Parathyroid adenoma (tissue), 2 donors: Measurements from ENCODE around the gene GALNT16.
"Not testable (repeated sequence)": the region's sequence is repeated elsewhere in the genome, so short reads cannot be mapped to it uniquely, and the experiment has no call there.

Source experiments
- H2AFZ ChIP-seq: fragments of 300-600 bp; sonication (generic); one replicate; pipeline ENCODE4 v1.7.0; 2017; ENCODE audit warnings: antibody characterized with exemption, mild to moderate bottlenecking
- H3K27ac ChIP-seq: fragments of 300-600 bp; sonication (generic); one replicate; pipeline ENCODE4 v1.7.0; 2017
- H3K27me3 ChIP-seq: fragments of 300-600 bp; sonication (generic); one replicate; pipeline ENCODE4 v1.7.0; 2017; ENCODE audit warnings: low read length; ENCODE audit not compliant: control insufficient read depth, insufficient read depth
- H3K36me3 ChIP-seq: fragments of 300-600 bp; sonication (generic); one replicate; pipeline ENCODE4 v1.7.0; 2017; ENCODE audit warnings: low read length; ENCODE audit not compliant: control insufficient read depth, insufficient read depth
- H3K4me1 ChIP-seq: fragments of 300-600 bp; sonication (generic); one replicate; pipeline ENCODE4 v1.7.0; 2017; ENCODE audit warnings: control low read depth
- H3K4me2 ChIP-seq: fragments of 300-600 bp; sonication (generic); one replicate; pipeline ENCODE4 v1.7.0; 2017; ENCODE audit warnings: low read length
- H3K4me3 ChIP-seq: fragments of 300-600 bp; sonication (generic); one replicate; pipeline ENCODE4 v1.7.0; 2017; ENCODE audit warnings: low read depth, low read length
- H3K79me2 ChIP-seq: fragments of 300-600 bp; sonication (generic); one replicate; pipeline ENCODE4 v1.7.0; 2017; ENCODE audit warnings: control low read depth
- H3K9ac ChIP-seq: fragments of 300-600 bp; sonication (generic); one replicate; pipeline ENCODE4 v1.7.0; 2017; ENCODE audit warnings: mild to moderate bottlenecking
- H3K9me3 ChIP-seq: fragments of 300-600 bp; sonication (generic); one replicate; pipeline ENCODE4 v1.7.0; 2017; ENCODE audit warnings: low read length; ENCODE audit not compliant: control insufficient read depth
- TF ChIP-seq, protein P1 (sequence below): fragments of 300-600 bp; sonication (generic); IDR thresholded peaks from one replicate; pipeline ENCODE4 v1.7.0; 2017; ENCODE audit warnings: antibody characterized with exemption, mild to moderate bottlenecking
- donor health status: primary hyperparathyroidism.

The GALNT16 gene

DNA sequence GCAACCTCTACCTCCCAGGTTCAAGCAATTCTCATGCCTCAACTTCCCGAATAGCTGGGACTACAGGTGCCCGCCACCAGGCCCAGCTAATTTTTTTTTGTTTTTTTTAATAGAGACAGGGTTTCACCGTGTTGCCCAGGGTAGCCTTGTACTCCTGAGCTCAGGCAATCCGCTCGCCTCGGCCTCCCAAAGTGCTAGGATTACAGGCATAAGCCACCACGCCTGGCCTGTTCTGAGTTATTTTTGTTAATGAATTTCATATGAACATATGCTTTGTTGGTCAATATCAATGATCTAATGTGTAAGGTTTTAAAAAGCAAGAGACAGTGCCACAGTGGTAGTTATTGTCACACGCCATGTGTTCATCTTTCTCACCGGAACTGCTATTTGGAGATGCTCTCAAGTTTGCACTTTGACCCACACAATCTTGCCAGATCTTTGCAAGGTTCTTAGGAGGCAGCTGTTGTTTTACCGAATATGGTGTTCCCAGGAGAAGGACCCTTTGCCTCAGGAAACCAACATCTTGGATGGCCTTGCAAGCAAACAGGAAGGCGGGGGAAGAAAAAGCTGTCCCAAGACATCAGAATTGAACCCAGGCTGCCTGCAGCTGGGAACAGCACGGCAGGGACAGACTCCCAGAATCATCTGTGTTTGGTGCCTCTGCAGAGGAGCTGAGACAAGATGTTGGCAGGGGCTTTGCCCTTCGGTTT is 30.0 kb downstream of the GALNT16 start:
- Histone ChIP-seq H3K4me3 (no peak overlapping the region), H3K27me3 (no peaks in the 10 kb centered on the region), H3K36me3 (no peaks in the 10 kb centered on the region), H3K9ac (no peak overlapping the region), H3K9me3 (no peaks in the 10 kb centered on the region), H3K27ac (no peak overlapping the region), H3K79me2 (no peaks in the 10 kb centered on the region), H2AFZ (no peak overlapping the region), H3K4me1 (no peaks in the 10 kb centered on the region), H3K4me2 (no peak overlapping the region)
- TF ChIP-seq, protein P1, sequence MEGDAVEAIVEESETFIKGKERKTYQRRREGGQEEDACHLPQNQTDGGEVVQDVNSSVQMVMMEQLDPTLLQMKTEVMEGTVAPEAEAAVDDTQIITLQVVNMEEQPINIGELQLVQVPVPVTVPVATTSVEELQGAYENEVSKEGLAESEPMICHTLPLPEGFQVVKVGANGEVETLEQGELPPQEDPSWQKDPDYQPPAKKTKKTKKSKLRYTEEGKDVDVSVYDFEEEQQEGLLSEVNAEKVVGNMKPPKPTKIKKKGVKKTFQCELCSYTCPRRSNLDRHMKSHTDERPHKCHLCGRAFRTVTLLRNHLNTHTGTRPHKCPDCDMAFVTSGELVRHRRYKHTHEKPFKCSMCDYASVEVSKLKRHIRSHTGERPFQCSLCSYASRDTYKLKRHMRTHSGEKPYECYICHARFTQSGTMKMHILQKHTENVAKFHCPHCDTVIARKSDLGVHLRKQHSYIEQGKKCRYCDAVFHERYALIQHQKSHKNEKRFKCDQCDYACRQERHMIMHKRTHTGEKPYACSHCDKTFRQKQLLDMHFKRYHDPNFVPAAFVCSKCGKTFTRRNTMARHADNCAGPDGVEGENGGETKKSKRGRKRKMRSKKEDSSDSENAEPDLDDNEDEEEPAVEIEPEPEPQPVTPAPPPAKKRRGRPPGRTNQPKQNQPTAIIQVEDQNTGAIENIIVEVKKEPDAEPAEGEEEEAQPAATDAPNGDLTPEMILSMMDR: no peak

DNA sequence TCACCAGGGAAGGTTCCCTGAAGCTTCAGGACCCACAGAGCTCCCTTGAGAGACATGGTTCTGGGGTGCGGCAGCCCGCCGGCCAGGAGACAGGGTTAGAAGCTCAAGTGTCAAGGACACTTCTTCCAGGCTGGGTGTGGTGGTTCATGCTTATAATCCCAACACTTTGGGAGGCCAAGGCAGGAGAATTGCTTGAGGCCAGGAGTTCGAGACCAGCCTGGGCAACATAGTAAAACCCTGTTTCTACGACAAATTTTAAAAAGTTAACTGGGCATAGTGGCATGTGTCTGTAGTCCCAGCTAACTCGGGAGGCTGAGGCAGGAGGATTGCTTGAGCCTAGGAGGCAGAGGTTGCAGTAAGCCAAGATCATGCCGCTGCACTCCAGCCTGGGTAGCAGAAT is 30.9 kb downstream of the GALNT16 start:
- H3K36me3 ChIP-seq, H3K4me2 ChIP-seq, H3K27me3 ChIP-seq, H3K4me3 ChIP-seq, H3K9ac ChIP-seq, H3K9me3 ChIP-seq, H3K4me1 ChIP-seq, H2AFZ ChIP-seq, H3K79me2 ChIP-seq, H3K27ac ChIP-seq: not testable (repeated sequence)

DNA sequence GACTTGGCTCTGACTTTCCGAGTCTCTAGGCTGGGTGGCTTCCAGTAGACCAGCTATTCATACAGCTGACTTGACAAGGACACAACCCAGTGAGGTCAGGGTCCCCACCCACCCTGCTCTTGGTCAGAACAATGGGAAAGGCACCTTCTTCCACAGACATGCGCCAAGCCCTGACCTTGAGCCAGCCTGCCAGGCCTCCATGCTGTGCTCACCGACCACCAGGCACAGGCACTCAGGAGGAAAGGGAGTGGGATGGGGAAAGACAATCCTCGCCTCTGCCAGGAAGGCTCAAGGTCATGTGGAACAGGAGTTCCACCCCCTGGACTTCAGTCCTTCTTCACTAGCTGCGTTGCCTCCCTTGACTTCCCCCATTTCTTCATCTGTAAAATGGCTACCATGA is 31.4 kb downstream of the GALNT16 start:
- no peak overlapping the region for H3K27ac ChIP-seq
- no peak overlapping the region for H2AFZ ChIP-seq
- no peaks in the 10 kb centered on the region for H3K36me3 ChIP-seq
- H3K4me3 ChIP-seq: no peak overlapping the region
- H3K9me3 ChIP-seq: no peaks in the 10 kb centered on the region
- TF ChIP-seq, protein P1: no peak
- no peak overlapping the region for H3K9ac ChIP-seq
- H3K4me2 ChIP-seq: no peak overlapping the region
- no peaks in the 10 kb centered on the region for H3K27me3 ChIP-seq
- no peaks in the 10 kb centered on the region for H3K79me2 ChIP-seq
- H3K4me1 ChIP-seq: no peaks in the 10 kb centered on the region

DNA sequence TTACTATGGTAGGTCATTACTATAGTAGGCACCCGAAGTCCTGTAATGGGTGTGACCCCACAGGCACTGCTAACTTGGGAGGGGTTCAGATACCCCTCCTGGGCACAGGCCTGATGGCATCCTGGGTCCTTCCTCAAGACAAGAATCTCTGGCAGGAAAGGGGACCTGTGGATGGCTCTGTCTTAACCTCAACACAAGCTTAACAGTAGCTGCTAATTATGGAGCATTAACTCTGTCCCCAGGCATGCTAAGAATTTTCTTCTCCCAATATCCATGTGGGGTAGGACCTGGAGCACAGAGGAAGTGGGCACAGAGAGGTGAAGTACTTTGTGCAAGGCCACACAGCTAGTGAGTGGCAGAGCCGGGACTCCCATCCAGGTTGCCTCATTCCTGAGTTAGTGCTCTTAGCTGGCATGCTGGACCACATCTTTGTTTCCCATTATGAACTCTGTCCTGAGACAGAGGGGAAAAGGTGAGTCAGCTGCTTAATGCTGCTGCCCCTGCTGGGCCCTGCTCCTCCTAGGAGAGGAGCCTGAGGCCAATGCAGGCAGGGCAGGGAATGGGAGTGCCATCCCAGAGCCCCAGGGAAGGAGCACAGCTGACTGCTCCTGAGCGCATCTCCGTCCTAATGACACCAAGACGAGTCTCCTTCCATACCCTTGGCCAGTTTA is 32.1 kb downstream of the GALNT16 start:
- Histone ChIP-seq H3K27me3 (no peaks in the 10 kb centered on the region), H3K36me3 (no peaks in the 10 kb centered on the region), H3K9ac (no peak overlapping the region), H3K27ac (no peak overlapping the region), H2AFZ (no peak overlapping the region), H3K9me3 (no peaks in the 10 kb centered on the region), H3K79me2 (no peaks in the 10 kb centered on the region), H3K4me1 (no peaks in the 10 kb centered on the region), H3K4me3 (no peak overlapping the region), H3K4me2 (no peak overlapping the region)
- TF ChIP-seq, protein P1: no peak

DNA sequence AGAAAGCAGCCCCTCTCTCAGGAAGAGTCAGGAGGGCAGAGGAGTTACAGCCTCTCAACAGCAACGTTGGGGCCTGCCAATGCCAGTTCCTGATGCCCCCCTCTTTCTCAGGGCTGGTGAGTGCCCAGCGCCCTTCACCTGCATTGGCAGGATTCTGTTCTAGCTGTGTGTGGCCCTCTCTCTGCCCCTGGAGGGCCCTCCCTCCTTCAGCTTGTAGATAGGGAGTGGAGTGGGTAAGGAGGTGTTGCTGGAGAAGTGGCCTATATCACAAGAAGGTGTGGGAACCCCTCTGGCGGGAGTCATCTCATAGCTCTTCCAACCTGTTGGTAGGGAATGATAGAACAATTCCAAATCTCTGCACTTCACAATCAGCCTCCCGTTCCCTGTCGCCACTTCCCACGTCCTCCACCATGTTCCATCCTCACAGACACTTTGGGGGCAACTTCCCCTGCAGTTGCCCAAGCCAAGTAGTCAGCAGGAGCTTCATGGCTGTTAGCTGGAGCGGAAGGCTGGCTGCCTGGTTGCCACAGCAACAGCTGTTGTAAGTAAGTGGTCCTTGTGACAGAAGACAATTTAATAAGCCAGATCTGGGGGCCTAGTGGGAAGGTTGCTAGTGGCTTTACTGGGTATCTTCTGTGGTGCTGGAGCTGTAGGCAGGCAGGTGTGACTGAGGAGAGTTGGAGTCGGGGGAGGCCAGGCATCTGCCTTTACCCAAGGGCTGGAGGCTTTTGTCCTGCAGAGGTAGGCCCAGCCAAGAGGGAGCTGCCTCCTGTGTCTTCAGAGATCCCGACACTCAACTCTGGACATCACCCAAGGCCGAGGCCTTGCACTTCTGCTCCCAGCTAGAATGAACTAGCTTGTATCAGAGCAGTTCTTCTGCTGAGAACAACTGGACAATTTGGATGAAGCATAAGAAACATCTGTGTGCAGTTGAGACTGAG is 38.4 kb downstream of the GALNT16 start:
- TF ChIP-seq, protein P1: no peak
- H3K4me2 ChIP-seq: no peak overlapping the region
- H2AFZ ChIP-seq: no peak overlapping the region
- no peaks in the 10 kb centered on the region for H3K4me1 ChIP-seq
- no peaks in the 10 kb centered on the region for H3K79me2 ChIP-seq
- H3K9me3 ChIP-seq: no peaks in the 10 kb centered on the region
- no peaks in the 10 kb centered on the region for H3K27me3 ChIP-seq
- H3K4me3 ChIP-seq: no peak overlapping the region
- H3K36me3 ChIP-seq: no peaks in the 10 kb centered on the region
- no peak overlapping the region for H3K27ac ChIP-seq
- H3K9ac ChIP-seq: no peak overlapping the region
